ENCODE results near the gene UGT2B10. TPM values are rescaled to one million over a fixed set of nuclear protein-coding genes. Genes with fewer than 3 reads are reported as not detected.
"Not testable (repeated sequence)": the region's sequence is repeated elsewhere in the genome, so short reads cannot be mapped to it uniquely, and the experiment has no call there.

The UGT2B10 gene
- total RNA-seq, 1 donor: not detected

GRCh38 chr4:68810919-68811318, 4.9 kb upstream of the UGT2B10 start:
- no peak for TF ChIP-seq CTCF (IDR thresholded peaks at IDR 0.05; ENCODE audit: insufficient read depth, low read length)
- H3K4me3 ChIP-seq (ENCODE audit: low read depth, low read length): no peak overlapping the region
- no peak for DNase-seq (ENCODE audit: low read depth)

- H3K4me3 ChIP-seq (ENCODE audit: low read depth, low read length); DNase-seq (ENCODE audit: low read depth): not testable (repeated sequence)
Observed at GRCh38 chr4:68816410-68817265, 844 bp downstream of the UGT2B10 start.

GRCh38 chr4:68817386-68817785, 1.6 kb downstream of the UGT2B10 start:
- DNase-seq (ENCODE audit: low read depth): no peak
- TF ChIP-seq CTCF (IDR thresholded peaks at IDR 0.05; ENCODE audit: insufficient read depth, low read length): no peak
- no peak overlapping the region for H3K4me3 ChIP-seq (ENCODE audit: low read depth, low read length)

- not testable (repeated sequence) for DNase-seq (ENCODE audit: low read depth); H3K4me3 ChIP-seq (ENCODE audit: low read depth, low read length)
Observed at GRCh38 chr4:68818030-68818462, 2.3 kb downstream of the UGT2B10 start.

- no peak overlapping the region for H3K4me3 ChIP-seq (ENCODE audit: low read depth, low read length)
- TF ChIP-seq CTCF (IDR thresholded peaks at IDR 0.05; ENCODE audit: insufficient read depth, low read length): no peak
- no peak for DNase-seq (ENCODE audit: low read depth)
Observed at GRCh38 chr4:68831642-68832041, 15.8 kb downstream of the UGT2B10 start.

GRCh38 chr4:68850293-68850692, 34.5 kb downstream of the UGT2B10 start:
- no peak overlapping the region for H3K4me3 ChIP-seq (ENCODE audit: low read depth, low read length)
- DNase-seq (ENCODE audit: low read depth): no peak
- TF ChIP-seq CTCF (IDR thresholded peaks at IDR 0.05; ENCODE audit: insufficient read depth, low read length): no peak

- no peak for TF ChIP-seq CTCF (IDR thresholded peaks at IDR 0.05; ENCODE audit: insufficient read depth, low read length)
- no peak overlapping the region for H3K4me3 ChIP-seq (ENCODE audit: low read depth, low read length)
- no peak for DNase-seq (ENCODE audit: low read depth)
Observed at GRCh38 chr4:68855771-68856170, 40.0 kb downstream of the UGT2B10 start.

GRCh38 chr4:68858039-68858438, 42.2 kb downstream of the UGT2B10 start:
- no peak for TF ChIP-seq CTCF (IDR thresholded peaks at IDR 0.05; ENCODE audit: insufficient read depth, low read length)
- DNase-seq (ENCODE audit: low read depth): no peak
- H3K4me3 ChIP-seq (ENCODE audit: low read depth, low read length): no peak overlapping the region

Measured in fibroblast of the aortic adventitia (primary cell).